Measurements from ENCODE around the gene C2CD4A.
A peak's percentile ranks its signal among the peaks of the same experiment; 100 is the strongest.

C2CD4A gene

GRCh38 chr15:62060113-62060895 lies 6.5 kb upstream of the C2CD4A start, which contains the start of gene VPS13C:
TSS of gene VPS13C (minus strand) at chr15:62060447. CDS start at chr15:62060374, 73 bp downstream.
- H3K4me2 ChIP-seq (ENCODE audit: low read length), result peak within 1 kb of the TSS; percentile 66
- no peaks in the 10 kb centered on the region for H3K4me1 ChIP-seq
- H3K9ac ChIP-seq, result no peak within 1 kb of the TSS
- peak within 1 kb of the TSS; percentile 69 for H3K27ac ChIP-seq
- H3K4me3 ChIP-seq (ENCODE audit: low read depth, low read length), result peak within 1 kb of the TSS; percentile 72
- peaks cover 4% of the 10 kb centered on the region for H3K79me2 ChIP-seq
- no peaks in the 10 kb centered on the region for H3K9me3 ChIP-seq (ENCODE audit: control insufficient read depth, low read length)
- H3K27me3 ChIP-seq (ENCODE audit: control insufficient read depth, insufficient read depth, low read length), result no peaks in the 10 kb centered on the region
- H2AFZ ChIP-seq, result peak within 1 kb of the TSS; percentile 88
- TF ChIP-seq CTCF (IDR thresholded peaks at IDR 0.05), result peak; percentile 66
- no peaks in the 10 kb centered on the region for H3K36me3 ChIP-seq (ENCODE audit: control insufficient read depth, insufficient read depth, low read length)

DNA sequence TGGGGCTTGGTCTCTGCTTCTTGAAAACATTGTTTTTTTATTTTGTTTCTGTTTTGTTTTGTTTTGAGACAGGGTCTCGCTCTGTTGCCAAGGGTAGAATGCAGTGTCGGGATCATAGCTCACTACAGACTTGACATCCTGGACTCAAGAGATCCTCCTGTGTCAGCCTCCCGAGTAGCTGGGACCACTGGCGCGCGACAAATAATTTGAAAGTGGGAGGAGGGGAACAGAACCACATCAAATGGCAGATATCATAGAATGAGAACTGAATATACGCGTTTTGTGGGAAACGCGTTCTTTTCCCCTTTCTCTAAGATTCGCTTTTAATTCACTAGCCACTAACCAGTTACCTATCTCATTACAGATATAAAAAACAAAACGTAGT lies 5.9 kb upstream of the C2CD4A start:
- Histone ChIP-seq H3K27ac (peak overlapping the region; percentile 69), H3K9me3 (ENCODE audit: control insufficient read depth, low read length) (no peaks in the 10 kb centered on the region)

GRCh38 chr15:62063825-62064635 lies 2.7 kb upstream of the C2CD4A start:
- H3K27me3 ChIP-seq (ENCODE audit: control insufficient read depth, insufficient read depth, low read length), result no peaks in the 10 kb centered on the region
- no peak overlapping the region for H2AFZ ChIP-seq
- peaks cover 4% of the 10 kb centered on the region for H3K79me2 ChIP-seq
- no peak overlapping the region for H3K4me2 ChIP-seq (ENCODE audit: low read length)
- no peak for TF ChIP-seq CTCF (IDR thresholded peaks at IDR 0.05)
- no peaks in the 10 kb centered on the region for H3K4me1 ChIP-seq
- no peaks in the 10 kb centered on the region for H3K36me3 ChIP-seq (ENCODE audit: control insufficient read depth, insufficient read depth, low read length)
- H3K9me3 ChIP-seq (ENCODE audit: control insufficient read depth, low read length), result no peaks in the 10 kb centered on the region
- no peak overlapping the region for H3K9ac ChIP-seq
- no peak overlapping the region for H3K27ac ChIP-seq
- H3K4me3 ChIP-seq (ENCODE audit: low read depth, low read length), result no peak overlapping the region

More for the DNA sequence above, 5.9 kb upstream of the C2CD4A start:
- H3K36me3 ChIP-seq (ENCODE audit: control insufficient read depth, insufficient read depth, low read length), result no peaks in the 10 kb centered on the region
- H2AFZ ChIP-seq, result peak overlapping the region; percentile 88
- H3K4me2 ChIP-seq (ENCODE audit: low read length), result peak overlapping the region; percentile 66
- no peaks in the 10 kb centered on the region for H3K4me1 ChIP-seq
- no peaks in the 10 kb centered on the region for H3K27me3 ChIP-seq (ENCODE audit: control insufficient read depth, insufficient read depth, low read length)
- no peak for TF ChIP-seq CTCF (IDR thresholded peaks at IDR 0.05)
- H3K79me2 ChIP-seq, result peaks cover 4% of the 10 kb centered on the region
- no peak overlapping the region for H3K9ac ChIP-seq
- peak overlapping the region; percentile 72 for H3K4me3 ChIP-seq (ENCODE audit: low read depth, low read length)

DNA sequence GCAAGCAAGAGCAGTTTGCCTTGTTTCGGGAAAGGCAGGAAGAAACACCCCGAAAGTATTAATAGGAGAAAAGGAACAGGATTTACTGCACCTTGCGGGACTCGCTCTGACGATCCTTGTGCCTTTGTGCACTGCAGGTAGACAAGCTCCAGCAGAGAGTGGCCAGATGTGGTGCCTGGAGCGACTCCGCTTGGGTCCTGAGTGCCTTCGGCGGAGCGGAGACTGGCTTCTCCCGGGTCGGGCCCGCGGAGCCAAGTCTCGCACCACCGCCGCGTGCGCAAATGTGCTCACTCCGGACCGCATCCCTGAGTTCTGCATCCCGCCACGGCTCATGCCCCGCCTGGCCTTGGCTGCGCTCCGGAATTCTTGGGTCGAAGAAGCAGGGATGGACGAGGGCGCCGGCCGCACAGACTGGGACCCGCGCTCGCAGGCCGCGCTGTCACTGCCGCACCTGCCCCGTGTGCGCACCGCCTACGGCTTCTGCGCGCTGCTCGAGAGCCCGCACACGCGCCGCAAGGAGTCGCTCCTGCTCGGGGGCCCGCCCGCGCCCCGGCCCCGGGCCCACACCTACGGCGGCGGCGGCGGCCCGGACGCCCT lies 769 bp downstream of the C2CD4A start:
- no peak overlapping the region for H3K9ac ChIP-seq
- H3K27me3 ChIP-seq (ENCODE audit: control insufficient read depth, insufficient read depth, low read length), result no peaks in the 10 kb centered on the region

More for the DNA sequence above, 769 bp downstream of the C2CD4A start:
- Histone ChIP-seq H3K27ac (no peak overlapping the region), H3K4me3 (ENCODE audit: low read depth, low read length) (peak overlapping the region; percentile 25), H3K4me1 (no peaks in the 10 kb centered on the region), H3K9me3 (ENCODE audit: control insufficient read depth, low read length) (no peaks in the 10 kb centered on the region), H3K36me3 (ENCODE audit: control insufficient read depth, insufficient read depth, low read length) (no peaks in the 10 kb centered on the region), H3K4me2 (ENCODE audit: low read length) (peak overlapping the region; percentile 75), H3K79me2 (no peaks in the 10 kb centered on the region), H2AFZ (peak overlapping the region; percentile 76)
- TF ChIP-seq CTCF (IDR thresholded peaks at IDR 0.05), result no peak

All from parathyroid adenoma (tissue), 2 donors.